Natural killer cell (primary cell): ENCODE data around the gene SLC7A7. TPM values are rescaled to one million over a fixed set of nuclear protein-coding genes. Genes with fewer than 3 reads are reported as not detected.
A peak's percentile ranks its signal among the peaks of the same experiment; 100 is the strongest.

Experiments
- ATAC-seq, 3 donors: fragments of 150-1000 bp in 2 of 3; fragments of 200-7000 bp in 1 of 3; cut with Tn5 transposase; 1 replicate in 1 of 3; 2 replicates in 2 of 3; pipeline ENCODE4 v1.10.0; 2021; ENCODE audit warnings: mild to moderate bottlenecking in 2 of 3, moderate library complexity in 2 of 3
- DNase-seq, 2 donors: peaks; one replicate each; pipeline versions ENCODE4 v3.0.0 to v3.0.0-alpha.2; 2013 to 2021; ENCODE audit warnings: mixed read lengths in 1 of 2
- H3K27ac ChIP-seq: one replicate; pipeline ENCODE4 v1.5.1; 2013; ENCODE audit warnings: mild to moderate bottlenecking, low read length
- H3K27me3 ChIP-seq: one replicate; pipeline ENCODE4 v1.6.1; 2013; ENCODE audit warnings: low read length; ENCODE audit not compliant: control insufficient read depth, insufficient read depth
- H3K36me3 ChIP-seq: one replicate; pipeline ENCODE4 v1.6.1; 2013; ENCODE audit warnings: low read length; ENCODE audit not compliant: control insufficient read depth, insufficient read depth
- H3K4me1 ChIP-seq: one replicate; pipeline ENCODE4 v1.6.1; 2013; ENCODE audit warnings: low read length; ENCODE audit not compliant: control insufficient read depth, insufficient read depth
- H3K4me3 ChIP-seq: one replicate; pipeline ENCODE4 v1.5.1; 2013; ENCODE audit warnings: low read length
- H3K9me3 ChIP-seq: one replicate; pipeline ENCODE4 v1.6.1; 2013; ENCODE audit warnings: low read length; ENCODE audit not compliant: control insufficient read depth, insufficient read depth
- H3K27ac Mint-ChIP-seq, 2 donors: one replicate each; pipeline ENCODE4 v1.8.0; 2022; ENCODE audit warnings: mild to moderate bottlenecking in 2 of 2, mixed read lengths in 2 of 2, moderate library complexity in 1 of 2
- H3K27me3 Mint-ChIP-seq, 2 donors: one replicate each; pipeline ENCODE4 v1.8.0; 2022; ENCODE audit warnings: low read depth in 2 of 2, mixed read lengths in 2 of 2
- H3K36me3 Mint-ChIP-seq: one replicate; pipeline ENCODE4 v1.8.0; 2022; ENCODE audit warnings: mixed read lengths
- H3K4me1 Mint-ChIP-seq, 2 donors: one replicate each; pipeline ENCODE4 v1.8.0; 2022; ENCODE audit warnings: mixed read lengths in 2 of 2
- H3K4me3 Mint-ChIP-seq: one replicate; pipeline ENCODE4 v1.8.0; 2022; ENCODE audit warnings: mild to moderate bottlenecking, moderate library complexity, mixed read lengths
- H3K9me3 Mint-ChIP-seq, 2 donors: one replicate each; pipeline ENCODE4 v1.8.0; 2022; ENCODE audit warnings: mixed read lengths in 2 of 2
- WGBS: methylation state at CpG from one replicate; pipeline ENCODE4 v1.1.7; 2013; ENCODE audit warnings: missing lambda C conversion rate; ENCODE audit not compliant: insufficient coverage; 5-methylcytosine and 5-hydroxymethylcytosine counted together
- intact Hi-C: fragments of 100-400 bp; cut with micrococcal nuclease; formaldehyde crosslinking; loops from one replicate; pipeline ENCODE4 v1.14.2; 2022
- total RNA-seq, 4 donors: library from RNA; stranded (reverse); fragments of 120-200 nt in 1 of 4; gene quantifications; one replicate each; pipeline versions ENCODE4 v1.2.3 to v1.2.4, GENCODE V29; 2013 to 2022
- TF ChIP-seq, protein P1 (sequence below): fragments of 200-600 bp; IDR thresholded peaks from one replicate; pipeline ENCODE4 v1.8.0; 2022; ENCODE audit warnings: antibody characterized with exemption

Gene SLC7A7
- total RNA-seq, 3 donors from 2014 or later (not counting 1 experiment from before 2014, with no cell fraction given) = 4.3 to 16.8 (median 9.6) TPM

DNA sequence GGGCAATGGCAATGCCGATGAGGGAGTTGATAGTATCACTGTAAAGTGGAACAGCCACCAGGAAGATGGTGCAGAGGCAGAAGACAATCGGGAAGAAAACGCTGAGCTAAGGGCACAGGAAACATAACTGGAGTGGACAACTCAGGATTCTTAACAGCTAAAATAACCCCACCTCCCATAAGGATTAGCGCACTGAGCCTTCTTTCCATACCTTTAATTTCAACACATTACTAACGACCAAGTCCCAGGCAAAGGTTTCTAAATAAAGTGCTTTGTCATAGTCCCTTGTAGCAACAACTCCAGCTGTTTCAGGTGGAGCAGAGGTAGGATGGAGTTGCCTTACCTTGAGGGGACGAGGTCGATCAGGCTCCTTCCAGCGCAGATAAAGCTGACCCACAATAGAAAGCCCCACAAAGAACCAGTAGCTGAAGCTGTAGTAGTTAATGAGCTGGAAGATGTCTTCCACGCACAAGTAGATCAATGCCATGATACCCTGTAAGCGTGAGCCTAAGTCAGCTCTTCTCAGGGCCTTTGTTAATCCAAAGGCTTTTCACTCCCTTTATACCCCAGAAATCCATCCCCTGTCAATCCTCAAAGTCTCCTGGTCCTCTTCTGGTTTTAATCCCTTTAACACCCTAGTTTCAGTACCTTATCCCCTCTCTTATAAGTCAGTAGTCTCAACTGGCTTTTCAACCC, 41.1 kb downstream of the SLC7A7 start:
- Histone ChIP-seq H3K36me3 (peaks cover 33% of the 10 kb centered on the region), H3K27ac (no peak overlapping the region), H3K4me3 (no peak overlapping the region), H3K27me3 (no peaks in the 10 kb centered on the region), H3K4me1 (no peaks in the 10 kb centered on the region), H3K9me3 (no peaks in the 10 kb centered on the region)
- Mint-ChIP-seq H3K4me3 (no peak overlapping the region), H3K9me3 (no peaks in the 10 kb centered on the region), H3K4me1 (peaks cover 6 to 7% of the 10 kb centered on the region in 2 donors), H3K27ac (peak overlapping the region in 1 of 2 donors; percentile 67), H3K36me3 (peaks cover 16% of the 10 kb centered on the region), H3K27me3 (no peaks in the 10 kb centered on the region)
- DNase-seq (no peak), ATAC-seq (no peak)
- WGBS = 93% methylated on average over 9 of the region's 10 CpGs
- intact Hi-C loops = no loop called here
- TF ChIP-seq, protein P1, sequence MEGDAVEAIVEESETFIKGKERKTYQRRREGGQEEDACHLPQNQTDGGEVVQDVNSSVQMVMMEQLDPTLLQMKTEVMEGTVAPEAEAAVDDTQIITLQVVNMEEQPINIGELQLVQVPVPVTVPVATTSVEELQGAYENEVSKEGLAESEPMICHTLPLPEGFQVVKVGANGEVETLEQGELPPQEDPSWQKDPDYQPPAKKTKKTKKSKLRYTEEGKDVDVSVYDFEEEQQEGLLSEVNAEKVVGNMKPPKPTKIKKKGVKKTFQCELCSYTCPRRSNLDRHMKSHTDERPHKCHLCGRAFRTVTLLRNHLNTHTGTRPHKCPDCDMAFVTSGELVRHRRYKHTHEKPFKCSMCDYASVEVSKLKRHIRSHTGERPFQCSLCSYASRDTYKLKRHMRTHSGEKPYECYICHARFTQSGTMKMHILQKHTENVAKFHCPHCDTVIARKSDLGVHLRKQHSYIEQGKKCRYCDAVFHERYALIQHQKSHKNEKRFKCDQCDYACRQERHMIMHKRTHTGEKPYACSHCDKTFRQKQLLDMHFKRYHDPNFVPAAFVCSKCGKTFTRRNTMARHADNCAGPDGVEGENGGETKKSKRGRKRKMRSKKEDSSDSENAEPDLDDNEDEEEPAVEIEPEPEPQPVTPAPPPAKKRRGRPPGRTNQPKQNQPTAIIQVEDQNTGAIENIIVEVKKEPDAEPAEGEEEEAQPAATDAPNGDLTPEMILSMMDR = no peak

DNA sequence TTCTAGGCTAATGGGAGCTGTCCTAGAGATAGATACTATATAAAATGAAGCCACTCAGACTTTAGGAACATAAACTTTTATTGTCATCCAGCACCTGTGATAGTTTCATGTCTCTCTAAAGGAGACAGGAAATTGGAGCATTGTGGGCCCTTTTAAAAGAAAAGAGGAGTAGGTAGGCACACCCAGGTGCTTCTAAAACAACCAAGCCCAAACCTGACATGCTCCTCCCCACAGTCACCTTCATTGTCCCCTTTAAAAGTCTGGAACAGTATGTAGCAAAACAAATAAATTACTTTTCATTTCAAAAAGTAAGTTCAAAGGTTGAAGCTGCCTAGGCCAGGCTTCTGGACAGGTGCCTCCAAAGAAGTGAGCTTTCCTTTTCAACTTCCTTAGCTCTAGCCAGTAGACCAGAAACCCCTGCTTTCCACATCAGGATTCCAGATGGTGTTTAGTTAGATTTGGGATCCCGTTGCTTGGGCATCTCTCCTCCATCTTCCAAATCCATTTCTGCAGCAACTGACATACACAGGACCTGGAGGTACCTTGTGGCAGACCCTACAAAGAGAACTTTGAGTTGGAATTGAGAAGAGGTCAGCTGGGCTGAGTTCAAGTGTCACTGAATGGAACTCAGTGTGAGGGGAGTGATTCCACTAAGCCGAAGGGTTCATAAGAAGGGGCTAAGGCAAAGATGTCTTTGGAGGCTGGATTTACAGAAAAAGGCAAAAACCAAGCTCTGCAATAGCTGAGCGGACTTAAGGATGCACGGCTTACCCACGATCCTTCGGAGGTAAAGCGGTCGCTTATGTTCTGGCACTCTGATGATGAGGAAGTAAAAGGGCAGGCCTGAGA, 41.8 kb downstream of the SLC7A7 start:
- WGBS = over 99% methylated on average over 8 of the region's 8 CpGs
- Mint-ChIP-seq H3K36me3 (peaks cover 18% of the 10 kb centered on the region), H3K27ac (peak overlapping the region in 1 of 2 donors; percentile 67)

DNA sequence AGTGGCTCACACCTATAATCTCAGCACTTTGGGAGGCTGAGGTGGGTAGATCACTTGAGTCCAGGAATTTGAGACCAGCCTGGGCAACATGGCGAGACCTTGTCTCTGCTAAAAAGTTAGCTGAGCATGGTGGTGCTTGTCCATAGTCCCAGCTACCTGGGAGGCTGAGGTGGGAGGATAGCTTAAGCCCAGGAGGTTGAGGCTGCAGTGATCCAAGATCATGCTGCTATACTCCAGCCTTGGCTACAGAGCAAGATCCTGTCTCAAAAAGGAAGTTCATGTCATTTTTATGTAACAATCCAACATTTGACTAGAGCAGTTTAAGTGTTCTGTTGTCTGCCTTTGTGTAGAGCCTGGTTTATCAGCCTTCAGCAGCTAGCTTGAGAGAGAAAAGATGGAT, 42.5 kb downstream of the SLC7A7 start:
- intact Hi-C loops = no loop called here
- WGBS = 100% methylated on average over 1 of the region's 1 CpG
- peaks cover 3% of the 10 kb centered on the region for H3K4me1 ChIP-seq
- TF ChIP-seq, protein P1 = no peak
- H3K9me3 Mint-ChIP-seq = no peaks in the 10 kb centered on the region
- no peaks in the 10 kb centered on the region for H3K27me3 Mint-ChIP-seq
- H3K27ac Mint-ChIP-seq = no peak overlapping the region
- no peak overlapping the region for H3K4me3 Mint-ChIP-seq
- ATAC-seq (no peak), DNase-seq (no peak)
- no peaks in the 10 kb centered on the region for H3K27me3 ChIP-seq
- H3K4me3 ChIP-seq = no peak overlapping the region
- H3K27ac ChIP-seq = no peak overlapping the region
- H3K9me3 ChIP-seq = no peaks in the 10 kb centered on the region
- H3K36me3 Mint-ChIP-seq = peaks cover 18% of the 10 kb centered on the region
- H3K4me1 Mint-ChIP-seq = peaks cover 19 to 20% of the 10 kb centered on the region in 2 donors
- H3K36me3 ChIP-seq = peaks cover 39% of the 10 kb centered on the region

More for the DNA sequence above, 41.8 kb downstream of the SLC7A7 start:
- TF ChIP-seq, protein P1 = no peak
- Mint-ChIP-seq H3K4me1 (peaks cover 13 to 14% of the 10 kb centered on the region in 2 donors), H3K27me3 (no peaks in the 10 kb centered on the region), H3K4me3 (no peak overlapping the region), H3K9me3 (no peaks in the 10 kb centered on the region)
- intact Hi-C loops = no loop called here
- H3K4me3 ChIP-seq = no peak overlapping the region
- H3K27ac ChIP-seq = no peak overlapping the region
- no peaks in the 10 kb centered on the region for H3K4me1 ChIP-seq
- H3K27me3 ChIP-seq = no peaks in the 10 kb centered on the region
- ATAC-seq = no peak
- H3K9me3 ChIP-seq = no peaks in the 10 kb centered on the region
- H3K36me3 ChIP-seq = peaks cover 35% of the 10 kb centered on the region
- no peak for DNase-seq
